Retinal pigment epithelial cell (primary cell): Measurements from ENCODE around the gene SRSF2.

Source experiments
- DNase-seq: peaks from one replicate; pipeline ENCODE4 v3.0.0-alpha.2; 2010; ENCODE audit warnings: low read depth
- H3K4me3 ChIP-seq: 2 replicates; pipeline ENCODE4 v1.5.1; 2011; ENCODE audit warnings: mild to moderate bottlenecking, low read length, control low read depth, moderate library complexity
- CTCF ChIP-seq: conservative IDR thresholded peaks from 2 replicates; pipeline ENCODE4 v1.5.1; 2011; ENCODE audit warnings: low read depth, low read length, control low read depth, inconsistent platforms

SRSF2 gene

GRCh38 chr17:76695059-76695831, 41.9 kb downstream of the SRSF2 start:
- no peak for TF ChIP-seq CTCF
- DNase-seq = no peak
- peak overlapping the region; percentile 1 for H3K4me3 ChIP-seq

- H3K4me3 ChIP-seq = no peak overlapping the region
- DNase-seq = no peak
- no peak for TF ChIP-seq CTCF
These were observed 45.5 kb downstream of the SRSF2 start for GRCh38 chr17:76691379-76692191.

GRCh38 chr17:76690596-76691280, 46.4 kb downstream of the SRSF2 start:
- DNase-seq = no peak
- TF ChIP-seq CTCF = no peak
- H3K4me3 ChIP-seq = no peak overlapping the region

- no peak overlapping the region for H3K4me3 ChIP-seq
- DNase-seq = no peak
- no peak for TF ChIP-seq CTCF
These were observed 47.3 kb downstream of the SRSF2 start for GRCh38 chr17:76689859-76690258.

- TF ChIP-seq CTCF = peak; percentile 21
- no peak for DNase-seq
- H3K4me3 ChIP-seq = no peak overlapping the region
These were observed 48.9 kb downstream of the SRSF2 start for GRCh38 chr17:76688165-76688622.

GRCh38 chr17:76687298-76688164, 49.6 kb downstream of the SRSF2 start:
- H3K4me3 ChIP-seq = no peak overlapping the region
- DNase-seq = no peak
- TF ChIP-seq CTCF = no peak
